BJ (cell line): Measurements from ENCODE around the gene MAP7. TPM values are rescaled to one million over a fixed set of nuclear protein-coding genes. Genes with fewer than 3 reads are reported as not detected.
"Not testable (repeated sequence)": the region's sequence is repeated elsewhere in the genome, so short reads cannot be mapped to it uniquely, and the experiment has no call there.

Experiments
- CTCF ChIA-PET: fragments of 350-600 bp; formaldehyde crosslinking; extraction: SDS; loops from one replicate; lab custom pipeline; 2021; ENCODE audit warnings: antibody characterized with exemption, inconsistent platforms; lab: Yijun Ruan, JAX
- POLR2A ChIA-PET: fragments of 300-600 bp; sonication (Branson Sonifier 250); formaldehyde crosslinking; extraction: SDS; loops from one replicate; lab custom pipeline; 2021; ENCODE audit warnings: antibody characterized with exemption; lab: Charles Lee
- DNase-seq: peaks from one replicate; pipeline ENCODE4 v3.0.0-alpha.2; 2011; ENCODE audit warnings: low read depth
- H3K27me3 ChIP-seq: 2 replicates; pipeline ENCODE4 v1.6.0; 2011; ENCODE audit warnings: low read length; ENCODE audit not compliant: control insufficient read depth, insufficient read depth
- H3K36me3 ChIP-seq: 2 replicates; pipeline ENCODE4 v1.5.1; 2011; ENCODE audit warnings: low read length; ENCODE audit not compliant: control insufficient read depth, insufficient read depth
- H3K4me3 ChIP-seq: 2 replicates; pipeline ENCODE4 v1.5.1; 2011; ENCODE audit warnings: low read depth, mild to moderate bottlenecking, control low read depth, low read length
- CTCF ChIP-seq: IDR thresholded peaks from 2 replicates; pipeline ENCODE4 v1.5.1; 2011; ENCODE audit warnings: low read depth, mild to moderate bottlenecking, control low read depth, inconsistent platforms, low read length, moderate library complexity; ENCODE audit not compliant: insufficient read depth
- polyA plus RNA-seq: library from polyadenylated mRNA; depleted of rRNA; stranded (reverse); fragments of >200 nt; gene quantifications from 2 replicates; pipeline ENCODE4 v1.2.3, GENCODE V29; 2011

MAP7 gene
- polyA plus RNA-seq, 1 experiment, result 0.45 TPM

GRCh38 chr6:136593748-136594490 lies 43.7 kb upstream of the MAP7 start:
- no peaks in the 10 kb centered on the region for H3K27me3 ChIP-seq
- POLR2A ChIA-PET, result interaction anchor here (0.6 kb wide), 1 partner anchor 18 kb away, joined by 10 read pairs; no protein-coding TSS in a partner anchor
- H3K36me3 ChIP-seq, result no peaks in the 10 kb centered on the region
- TF ChIP-seq CTCF, result no peak
- CTCF ChIA-PET, result interaction anchor here (1.0 to 2.2 kb wide), 4 partner anchors 8 to 198 kb away, joined by 3 to 12 read pairs (median 4); partner anchors contain the start of gene MAP3K5
- H3K4me3 ChIP-seq, result no peak overlapping the region
- DNase-seq, result peak; percentile 97

- DNase-seq, result no peak
- no peaks in the 10 kb centered on the region for H3K36me3 ChIP-seq
- no peak for TF ChIP-seq CTCF
- ChIA-PET POLR2A (no interaction called here), CTCF (interaction anchor here (1.0 to 2.2 kb wide), 4 partner anchors 8 to 199 kb away, joined by 3 to 12 read pairs (median 4); partner anchors contain the start of gene MAP3K5)
- H3K27me3 ChIP-seq, result no peaks in the 10 kb centered on the region
- no peak overlapping the region for H3K4me3 ChIP-seq
These were observed 42.9 kb upstream of the MAP7 start for GRCh38 chr6:136592930-136593673.

- Histone ChIP-seq H3K4me3 (no peak overlapping the region), H3K36me3 (no peaks in the 10 kb centered on the region), H3K27me3 (no peaks in the 10 kb centered on the region)
- ChIA-PET POLR2A (no interaction called here), CTCF (interaction anchor here (2.3 kb wide), 1 partner anchor 201 kb away, joined by 7 read pairs; the partner anchor contains the start of gene MAP3K5)
- TF ChIP-seq CTCF, result no peak
- DNase-seq, result no peak
These were observed 41.4 kb upstream of the MAP7 start for GRCh38 chr6:136591617-136592016.

GRCh38 chr6:136590846-136591245 lies 40.6 kb upstream of the MAP7 start:
- POLR2A ChIA-PET, result not testable (repeated sequence)
- CTCF ChIA-PET, result interaction anchor here (2.3 kb wide), 1 partner anchor 201 kb away, joined by 7 read pairs; the partner anchor contains the start of gene MAP3K5

GRCh38 chr6:136587527-136587926 lies 37.3 kb upstream of the MAP7 start:
- Histone ChIP-seq H3K4me3 (no peak overlapping the region), H3K27me3 (no peaks in the 10 kb centered on the region), H3K36me3 (no peaks in the 10 kb centered on the region)
- TF ChIP-seq CTCF, result no peak
- ChIA-PET POLR2A (no interaction called here), CTCF (interaction anchor here (1.2 to 4.0 kb wide), 2 partner anchors 20 to 57 kb away, joined by 5 to 17 read pairs; no protein-coding TSS in a partner anchor)
- DNase-seq, result no peak

More at GRCh38 chr6:136590846-136591245, 40.6 kb upstream of the MAP7 start:
- H3K36me3 ChIP-seq, DNase-seq, H3K4me3 ChIP-seq, H3K27me3 ChIP-seq: not testable (repeated sequence)
